Liver (tissue), 9 donors: ENCODE results near the gene DCHS2. TPM values are rescaled to one million over a fixed set of nuclear protein-coding genes. Genes with fewer than 3 reads are reported as not detected.

ENCODE experiments used
- DNase-seq: peaks from one replicate; pipeline ENCODE4 v3.0.0-alpha.2; 2017; ENCODE audit warnings: low spot score
- H3K27ac ChIP-seq, 2 donors: one replicate each; pipeline ENCODE4 v1.7.0; 2013; ENCODE audit warnings: inconsistent platforms in 2 of 2, low read length in 2 of 2, control low read depth in 1 of 2, low read depth in 1 of 2, mild to moderate bottlenecking in 1 of 2
- H3K27me3 ChIP-seq, 4 donors: one replicate each; pipeline versions ENCODE4 v1.6.1 to v1.7.0; 2013; ENCODE audit warnings: low read length in 3 of 4, inconsistent platforms in 1 of 4, mild to moderate bottlenecking in 1 of 4, moderate library complexity in 1 of 4; ENCODE audit not compliant: control insufficient read depth in 4 of 4, insufficient read depth in 4 of 4
- H3K36me3 ChIP-seq, 4 donors: one replicate each; pipeline versions ENCODE4 v1.6.1 to v1.7.0; 2013; ENCODE audit warnings: low read length in 3 of 4, mild to moderate bottlenecking in 3 of 4, low read depth in 1 of 4, moderate library complexity in 1 of 4; ENCODE audit not compliant: control insufficient read depth in 4 of 4, insufficient read depth in 3 of 4
- H3K4me1 ChIP-seq, 4 donors: one replicate each; pipeline versions ENCODE4 v1.6.1 to v1.7.0; 2013; ENCODE audit warnings: low read length in 3 of 4, mild to moderate bottlenecking in 3 of 4, moderate library complexity in 1 of 4; ENCODE audit not compliant: control insufficient read depth in 4 of 4, insufficient read depth in 4 of 4
- H3K4me3 ChIP-seq, 3 donors: one replicate each; pipeline versions ENCODE4 v1.6.1 to v1.7.0; 2013; ENCODE audit warnings: low read length in 3 of 3, control low read depth in 1 of 3, low read depth in 1 of 3, mild to moderate bottlenecking in 1 of 3
- H3K9ac ChIP-seq, 2 donors: one replicate each; pipeline ENCODE4 v1.7.0; 2013; ENCODE audit warnings: low read length in 2 of 2, mild to moderate bottlenecking in 2 of 2, moderate library complexity in 2 of 2, control low read depth in 1 of 2, low read depth in 1 of 2
- H3K9me3 ChIP-seq, 4 donors: one replicate each; pipeline versions ENCODE4 v1.6.1 to v1.7.0; 2013; ENCODE audit warnings: low read length in 3 of 4; ENCODE audit not compliant: control insufficient read depth in 4 of 4
- CTCF ChIP-seq: fragments of 150-350 bp; IDR thresholded peaks from 2 replicates; pipeline ENCODE4 v1.5.1; 2017; ENCODE audit warnings: improper control_type of control experiment, low read depth, low read length; ENCODE audit not compliant: missing input control
- EGR1 ChIP-seq, 2 donors: IDR thresholded peaks; 2 replicates each; pipeline ENCODE4 v1.6.1; 2016 to 2018; ENCODE audit warnings: antibody characterized with exemption in 2 of 2, low read depth in 2 of 2
- FOXA1 ChIP-seq: IDR thresholded peaks from 2 replicates; pipeline ENCODE4 v1.6.1; 2016; ENCODE audit warnings: antibody characterized with exemption
- HNF4A ChIP-seq, 2 donors: conservative IDR thresholded peaks; 2 replicates each; pipeline ENCODE4 v1.6.1; 2016; ENCODE audit warnings: antibody characterized with exemption in 2 of 2, mild to moderate bottlenecking in 2 of 2
- HNF4G ChIP-seq: IDR thresholded peaks from 2 replicates; pipeline ENCODE4 v1.6.1; 2016; ENCODE audit warnings: antibody characterized with exemption
- JUND ChIP-seq, 2 donors: IDR thresholded peaks; 2 replicates each; pipeline ENCODE4 v1.6.1; 2016; ENCODE audit warnings: antibody characterized with exemption in 2 of 2
- MAX ChIP-seq: IDR thresholded peaks from 2 replicates; pipeline ENCODE4 v1.6.1; 2016; ENCODE audit warnings: antibody characterized with exemption
- RAD21 ChIP-seq, 2 donors: IDR thresholded peaks; 2 replicates each; pipeline ENCODE4 v1.6.1; 2016; ENCODE audit warnings: antibody characterized with exemption in 2 of 2, mild to moderate bottlenecking in 2 of 2
- SP1 ChIP-seq: IDR thresholded peaks from 2 replicates; pipeline ENCODE4 v1.6.1; 2018; ENCODE audit warnings: antibody characterized with exemption, mild to moderate bottlenecking
- TAF1 ChIP-seq: conservative IDR thresholded peaks from 2 replicates; pipeline ENCODE4 v1.6.1; 2016; ENCODE audit warnings: antibody characterized with exemption, mild to moderate bottlenecking
- YY1 ChIP-seq: IDR thresholded peaks from 2 replicates; pipeline ENCODE4 v1.6.1; 2016; ENCODE audit warnings: antibody characterized with exemption, mild to moderate bottlenecking
- WGBS: extraction: QIAGEN DNeasy Blood & Tissue Kit; methylation state at CpG from one replicate; pipeline ENCODE4 v1.1.7; 2013; 5-methylcytosine and 5-hydroxymethylcytosine counted together
- polyA plus RNA-seq, 2 donors: library from polyadenylated mRNA; stranded (reverse) in 1 of 2; unstranded in 1 of 2; fragments of 200-250 nt in 1 of 2; fragments of >200 nt in 1 of 2; fragmentation: Nextera tagmentation in 1 of 2; extraction: Ambion mirVana in 1 of 2; gene quantifications; one replicate each; pipeline versions ENCODE4 v1.2.1 to v1.2.3, GENCODE V29; 2013 to 2015
- total RNA-seq, 2 donors: library from RNA; depleted of rRNA; stranded (reverse); fragments of >200 nt; gene quantifications; one replicate each; pipeline ENCODE4 v1.2.3, GENCODE V29; 2014
- TF ChIP-seq, protein P1 (sequence below): IDR thresholded peaks from 2 replicates; pipeline ENCODE4 v1.6.1; 2016; ENCODE audit warnings: antibody characterized with exemption
- TF ChIP-seq, protein P2 (sequence below): IDR thresholded peaks from 2 replicates; pipeline ENCODE4 v1.6.1; 2016; ENCODE audit warnings: antibody characterized with exemption, mild to moderate bottlenecking
- donor health status: healthy.
- donor health status: healthy.
- donor health status: healthy.
- donor health status: healthy.
- donor health status: healthy.

The DCHS2 gene
- total and polyA plus RNA-seq, 4 donors = 0.07 to 0.50 (median 0.09) TPM; not detected in 1

DNA sequence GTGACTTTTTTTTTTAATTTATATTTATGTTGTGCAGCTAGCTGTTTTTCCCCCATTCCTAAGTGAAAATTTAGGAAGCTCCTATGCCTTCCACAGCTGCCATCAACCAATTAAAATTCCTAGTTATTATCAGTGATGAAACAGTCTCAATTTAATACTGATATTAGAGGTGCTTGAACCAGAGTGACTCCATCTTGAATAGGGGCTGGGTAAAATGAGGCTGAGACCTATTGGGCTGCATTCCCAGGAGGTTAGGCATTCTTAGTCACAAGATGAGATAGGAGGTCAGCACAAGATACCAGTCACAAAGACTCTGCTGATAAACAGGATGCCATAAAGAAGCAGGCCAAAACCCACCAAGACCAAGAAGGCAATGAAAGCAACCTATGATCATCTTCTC lies 136.7 kb downstream of the DCHS2 start:
- H3K4me3 ChIP-seq = no peak overlapping the region
- H3K9me3 ChIP-seq = no peaks in the 10 kb centered on the region
- H3K27ac ChIP-seq = no peak overlapping the region
- H3K36me3 ChIP-seq = no peaks in the 10 kb centered on the region
- TF ChIP-seq SP1 = no peak
- TF ChIP-seq RAD21 (IDR thresholded peaks at IDR 0.05) = no peak
- TF ChIP-seq TAF1 = no peak
- TF ChIP-seq, protein P1, sequence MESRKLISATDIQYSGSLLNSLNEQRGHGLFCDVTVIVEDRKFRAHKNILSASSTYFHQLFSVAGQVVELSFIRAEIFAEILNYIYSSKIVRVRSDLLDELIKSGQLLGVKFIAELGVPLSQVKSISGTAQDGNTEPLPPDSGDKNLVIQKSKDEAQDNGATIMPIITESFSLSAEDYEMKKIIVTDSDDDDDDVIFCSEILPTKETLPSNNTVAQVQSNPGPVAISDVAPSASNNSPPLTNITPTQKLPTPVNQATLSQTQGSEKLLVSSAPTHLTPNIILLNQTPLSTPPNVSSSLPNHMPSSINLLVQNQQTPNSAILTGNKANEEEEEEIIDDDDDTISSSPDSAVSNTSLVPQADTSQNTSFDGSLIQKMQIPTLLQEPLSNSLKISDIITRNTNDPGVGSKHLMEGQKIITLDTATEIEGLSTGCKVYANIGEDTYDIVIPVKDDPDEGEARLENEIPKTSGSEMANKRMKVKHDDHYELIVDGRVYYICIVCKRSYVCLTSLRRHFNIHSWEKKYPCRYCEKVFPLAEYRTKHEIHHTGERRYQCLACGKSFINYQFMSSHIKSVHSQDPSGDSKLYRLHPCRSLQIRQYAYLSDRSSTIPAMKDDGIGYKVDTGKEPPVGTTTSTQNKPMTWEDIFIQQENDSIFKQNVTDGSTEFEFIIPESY = no peak
- TF ChIP-seq, protein P2, sequence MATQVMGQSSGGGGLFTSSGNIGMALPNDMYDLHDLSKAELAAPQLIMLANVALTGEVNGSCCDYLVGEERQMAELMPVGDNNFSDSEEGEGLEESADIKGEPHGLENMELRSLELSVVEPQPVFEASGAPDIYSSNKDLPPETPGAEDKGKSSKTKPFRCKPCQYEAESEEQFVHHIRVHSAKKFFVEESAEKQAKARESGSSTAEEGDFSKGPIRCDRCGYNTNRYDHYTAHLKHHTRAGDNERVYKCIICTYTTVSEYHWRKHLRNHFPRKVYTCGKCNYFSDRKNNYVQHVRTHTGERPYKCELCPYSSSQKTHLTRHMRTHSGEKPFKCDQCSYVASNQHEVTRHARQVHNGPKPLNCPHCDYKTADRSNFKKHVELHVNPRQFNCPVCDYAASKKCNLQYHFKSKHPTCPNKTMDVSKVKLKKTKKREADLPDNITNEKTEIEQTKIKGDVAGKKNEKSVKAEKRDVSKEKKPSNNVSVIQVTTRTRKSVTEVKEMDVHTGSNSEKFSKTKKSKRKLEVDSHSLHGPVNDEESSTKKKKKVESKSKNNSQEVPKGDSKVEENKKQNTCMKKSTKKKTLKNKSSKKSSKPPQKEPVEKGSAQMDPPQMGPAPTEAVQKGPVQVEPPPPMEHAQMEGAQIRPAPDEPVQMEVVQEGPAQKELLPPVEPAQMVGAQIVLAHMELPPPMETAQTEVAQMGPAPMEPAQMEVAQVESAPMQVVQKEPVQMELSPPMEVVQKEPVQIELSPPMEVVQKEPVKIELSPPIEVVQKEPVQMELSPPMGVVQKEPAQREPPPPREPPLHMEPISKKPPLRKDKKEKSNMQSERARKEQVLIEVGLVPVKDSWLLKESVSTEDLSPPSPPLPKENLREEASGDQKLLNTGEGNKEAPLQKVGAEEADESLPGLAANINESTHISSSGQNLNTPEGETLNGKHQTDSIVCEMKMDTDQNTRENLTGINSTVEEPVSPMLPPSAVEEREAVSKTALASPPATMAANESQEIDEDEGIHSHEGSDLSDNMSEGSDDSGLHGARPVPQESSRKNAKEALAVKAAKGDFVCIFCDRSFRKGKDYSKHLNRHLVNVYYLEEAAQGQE = no peak
- no peak for TF ChIP-seq MAX
- TF ChIP-seq YY1 = no peak
- no peak for TF ChIP-seq HNF4G
- TF ChIP-seq JUND (IDR thresholded peaks at IDR 0.05) = no peak
- TF ChIP-seq FOXA1 = no peak
- H3K9ac ChIP-seq = no peak overlapping the region
- no peaks in the 10 kb centered on the region for H3K4me1 ChIP-seq
- H3K27me3 ChIP-seq = peaks cover 0 to 2% (median 0%) of the 10 kb centered on the region in 4 donors
- DNase-seq = no peak

GRCh38 chr4:154349829-154350228 lies 141.8 kb downstream of the DCHS2 start:
- 68% methylated on average over 2 of the region's 2 CpGs for WGBS
- no peak for DNase-seq
- H3K9me3 ChIP-seq = no peaks in the 10 kb centered on the region
- H3K27me3 ChIP-seq = peaks cover 0 to 2% (median under 1%) of the 10 kb centered on the region in 4 donors
- no peaks in the 10 kb centered on the region for H3K4me1 ChIP-seq
- H3K36me3 ChIP-seq = no peaks in the 10 kb centered on the region
- no peak overlapping the region for H3K27ac ChIP-seq
- H3K9ac ChIP-seq = no peak overlapping the region
- H3K4me3 ChIP-seq = no peak overlapping the region
- TF ChIP-seq HNF4A (conservative IDR thresholded peaks at IDR 0.05) (no peak), RAD21 (IDR thresholded peaks at IDR 0.05) (peak; percentile 51 to 70), CTCF (peak; percentile 24), EGR1 (IDR thresholded peaks at IDR 0.05; ENCODE audit: low read depth in 2 of 2) (no peak)
